ENCODE data around the gene KCNK6.

GRCh38 chr19:38381138-38381537 lies 61.5 kb downstream of the KCNK6 start:
- TF ChIP-seq CTCF (IDR thresholded peaks at IDR 0.05; ENCODE audit: borderline replicate concordance, extremely low read depth, low read length, poor library complexity, severe bottlenecking) (no peak), EZH2 (IDR thresholded peaks at IDR 0.05; ENCODE audit: borderline replicate concordance, low read depth, low read length, severe bottlenecking) (no peak)
